K562 (cell line): Measurements from ENCODE around the gene NPAS1. TPM values are rescaled to one million over a fixed set of nuclear protein-coding genes. Genes with fewer than 3 reads are reported as not detected.

ENCODE experiments used
- ATAC-seq: fragments of 200-7000 bp; cut with Tn5 transposase; 3 replicates; pipeline ENCODE4 v1.9.1; 2020; ENCODE audit warnings: moderate library complexity
- BruUV-seq: library from RNA; stranded (reverse); fragments of 400-500 nt; replicated peaks from 2 replicates; lab custom pipeline; 2021; lab: Mats Ljungman, UMichigan
- CTCF ChIA-PET: fragments of 300-600 bp; formaldehyde crosslinking; extraction: SDS; loops from one replicate; lab custom pipeline; 2021; ENCODE audit warnings: low intra/inter-chr PET ratio; lab: Yijun Ruan, JAX
- POLR2A ChIA-PET: fragments of 300-600, 350-650 bp; sonication (Branson Sonifier 250); formaldehyde crosslinking; extraction: SDS; loops from one replicate; lab custom pipeline; 2021; ENCODE audit warnings: antibody characterized with exemption, inconsistent platforms; lab: Yijun Ruan, JAX
- DNase-seq, 4 experiments: peaks; one replicate each; pipeline versions ENCODE4 v3.0.0 to v3.0.0-alpha.2; 2011 to 2018; ENCODE audit warnings: low spot score in 3 of 4, mixed read lengths in 3 of 4; ENCODE audit errors: extremely low read depth in 1 of 4
- FAIRE-seq: peaks from 2 replicates; lab custom pipeline; 2011; peaks lifted over from hg19 to GRCh38; lab: Jason Lieb, UNC
- H2AFZ ChIP-seq: 2 replicates; pipeline ENCODE4 v1.6.0; 2011; ENCODE audit warnings: low read depth, low read length, control low read depth, inconsistent platforms
- H3K27ac ChIP-seq: fragments of 200-600 bp; 3 replicates; pipeline ENCODE4 v1.8.0; 2011; ENCODE audit warnings: low read depth, mild to moderate bottlenecking, control low read depth, inconsistent platforms, low read length, moderate library complexity, mixed read lengths; ENCODE audit errors: extremely low read depth
- H3K27me3 ChIP-seq, 2 experiments: fragments of 300-600 bp in 1 of 2; 2 replicates in 1 of 2; 3 replicates in 1 of 2; pipeline versions ENCODE4 v1.6.0 to v1.8.0; 2011; ENCODE audit warnings: inconsistent platforms in 2 of 2, low read length in 2 of 2, mild to moderate bottlenecking in 1 of 2, mixed read lengths in 1 of 2, moderate library complexity in 1 of 2; ENCODE audit not compliant: control insufficient read depth in 2 of 2, insufficient read depth in 2 of 2
- H3K36me3 ChIP-seq: fragments of 300-600 bp; 3 replicates; pipeline ENCODE4 v1.8.0; 2011; ENCODE audit warnings: mild to moderate bottlenecking, low read length, inconsistent platforms; ENCODE audit not compliant: control insufficient read depth, insufficient read depth
- H3K4me1 ChIP-seq, 2 experiments: fragments of 200-600 bp in 1 of 2; replicated peaks in 1 of 2; 2 replicates in 1 of 2; 3 replicates in 1 of 2; pipeline versions ENCODE4 v1.5.1 to v1.8.0; 2011; ENCODE audit warnings: inconsistent platforms in 2 of 2, low read length in 2 of 2, mild to moderate bottlenecking in 1 of 2, mixed read lengths in 1 of 2, moderate library complexity in 1 of 2; ENCODE audit not compliant: control insufficient read depth in 2 of 2, insufficient read depth in 2 of 2
- H3K4me2 ChIP-seq: 2 replicates; pipeline ENCODE4 v1.6.1; 2011; ENCODE audit warnings: low read length, control low read depth, inconsistent platforms, mixed read lengths; ENCODE audit not compliant: insufficient read depth
- H3K4me3 ChIP-seq: fragments of 200-600 bp; sonication (generic), shearing (Covaris generic); 2 replicates; pipeline ENCODE4 v1.5.1; 2016; ENCODE audit warnings: control low read depth, inconsistent platforms
- H3K79me2 ChIP-seq: fragments of 200-600 bp; 3 replicates; pipeline ENCODE4 v1.8.0; 2011; ENCODE audit warnings: low read length, inconsistent platforms; ENCODE audit not compliant: control insufficient read depth, insufficient read depth
- H3K9ac ChIP-seq, 2 experiments: 2 replicates each; pipeline versions ENCODE4 v1.6.0 to v1.6.1; 2011; ENCODE audit warnings: low read depth in 2 of 2, low read length in 2 of 2, control low read depth in 1 of 2, inconsistent platforms in 1 of 2, mild to moderate bottlenecking in 1 of 2, mixed read lengths in 1 of 2; ENCODE audit not compliant: insufficient read depth in 1 of 2
- H3K9me1 ChIP-seq: one replicate; pipeline ENCODE4 v1.6.0; 2011; ENCODE audit warnings: inconsistent platforms, mild to moderate bottlenecking, low read length, moderate library complexity; ENCODE audit not compliant: control insufficient read depth, insufficient read depth
- H3K9me3 ChIP-seq: replicated peaks from 2 replicates; pipeline ENCODE4 v1.5.1; 2011; ENCODE audit warnings: low read depth, low read length, inconsistent platforms; ENCODE audit not compliant: control insufficient read depth, insufficient read depth
- H4K20me1 ChIP-seq: replicated peaks from 2 replicates; pipeline ENCODE4 v1.6.1; 2011; ENCODE audit warnings: low read length, inconsistent platforms, mixed read lengths; ENCODE audit not compliant: control insufficient read depth, insufficient read depth
- CREM ChIP-seq: IDR thresholded peaks from 2 replicates; pipeline ENCODE4 v1.6.1; 2014; ENCODE audit warnings: antibody characterized with exemption, low read depth
- CTCFL ChIP-seq: IDR thresholded peaks from 2 replicates; pipeline ENCODE4 v1.6.1; 2011; ENCODE audit warnings: borderline replicate concordance, low read depth, mild to moderate bottlenecking, moderate library complexity, low read length; ENCODE audit not compliant: insufficient read depth, poor library complexity, severe bottlenecking
- DACH1 ChIP-seq: fragments of 450-650 bp; IDR thresholded peaks from 2 replicates; pipeline ENCODE4 v1.6.1; 2018; ENCODE audit not compliant: partially characterized antibody
- ELF2 ChIP-seq: fragments of 250-450 bp; sonication (Bioruptor Pico); IDR thresholded peaks from 2 replicates; pipeline ENCODE4 v1.5.0; 2021; ENCODE audit warnings: mild to moderate bottlenecking
- HMGXB4 ChIP-seq: sonication (generic); formaldehyde crosslinking; IDR thresholded peaks from 2 replicates; pipeline ENCODE4 v1.8.1; 2023; ENCODE audit warnings: mild to moderate bottlenecking, missing genetic modification reagents
- NUFIP1 ChIP-seq: fragments of 450-650 bp; IDR thresholded peaks from 2 replicates; pipeline ENCODE4 v1.6.1; 2018; ENCODE audit not compliant: partially characterized antibody
- POLR2AphosphoS2 ChIP-seq: IDR thresholded peaks from 2 replicates; pipeline ENCODE4 v1.6.1; 2012; ENCODE audit warnings: low read length, improper control_type of control experiment
- PTTG1 ChIP-seq: fragments of 450-650 bp; IDR thresholded peaks from 2 replicates; pipeline ENCODE4 v1.6.1; 2016; ENCODE audit warnings: low read depth, mild to moderate bottlenecking, missing genetic modification characterization, missing compliant biosample characterization
- SP1 ChIP-seq: sonication (generic); formaldehyde crosslinking; IDR thresholded peaks from 2 replicates; pipeline ENCODE4 v1.8.1; 2022; ENCODE audit warnings: mild to moderate bottlenecking, missing genetic modification reagents
- TAF9B ChIP-seq: fragments of 450-650 bp; IDR thresholded peaks from 2 replicates; pipeline ENCODE4 v1.6.1; 2018; ENCODE audit warnings: mild to moderate bottlenecking; ENCODE audit not compliant: partially characterized antibody
- TBL1XR1 ChIP-seq, 2 experiments: IDR thresholded peaks; 2 replicates each; pipeline ENCODE4 v1.6.1; 2012; ENCODE audit warnings: improper control_type of control experiment in 2 of 2, low read length in 2 of 2, mild to moderate bottlenecking in 1 of 2
- TSC22D4 ChIP-seq: fragments of 450-650 bp; IDR thresholded peaks from 2 replicates; pipeline ENCODE4 v1.6.1; 2016; ENCODE audit warnings: missing genetic modification characterization, missing biosample characterization, control low read depth
- ZNF449 ChIP-seq: fragments of 250-450 bp; sonication (Bioruptor Pico); IDR thresholded peaks from 2 replicates; pipeline ENCODE4 v1.8.0; 2022; ENCODE audit warnings: moderate library complexity, mild to moderate bottlenecking, inconsistent platforms
- ZSCAN29 ChIP-seq: fragments of 450-650 bp; IDR thresholded peaks from 2 replicates; pipeline ENCODE4 v1.6.1; 2017
- WGBS: fragments of 100-300 bp; shearing (Covaris generic); methylation state at CpG from one replicate; pipeline ENCODE4 v1.1.6; 2016; ENCODE audit warnings: low coverage, mixed read lengths; ENCODE audit not compliant: insufficient coverage; ENCODE audit errors: missing lambda C conversion rate; 5-methylcytosine and 5-hydroxymethylcytosine counted together
- in situ Hi-C: fragments of 300-500 bp; cut with MboI; formaldehyde crosslinking; loops from 4 replicates; pipeline ENCODE4 v1.15.0; 2018; ENCODE audit warnings: inconsistent platforms, mixed read lengths
- intact Hi-C: fragments of 100-400 bp; cut with micrococcal nuclease; formaldehyde crosslinking; loops from 2 replicates; pipeline ENCODE4 v1.14.2; 2022
- polyA plus RNA-seq, 8 experiments: library from polyadenylated mRNA; depleted of rRNA in 4 of 8; stranded (reverse) in 5 of 8; unstranded in 3 of 8; fragments of >200 nt; fragmentation: Nextera tagmentation in 2 of 8; fragmentation: Illumina TruSeq in 1 of 8; extraction: Ambion mirVana in 2 of 8; extraction: Trizol in 1 of 8; gene quantifications; 2 replicates each; pipeline versions ENCODE4 v1.2.1 to v1.2.3, GENCODE V29; 2011 to 2014; ENCODE audit warnings: inconsistent platforms in 1 of 8, missing spikeins in 1 of 8
- total RNA-seq, 7 experiments: library from RNA; depleted of rRNA in 6 of 7; stranded (reverse); fragments of >200 nt in 6 of 7; fragmentation: Illumina TruSeq in 2 of 7; extraction: Trizol in 2 of 7; gene quantifications; 2 replicates each; pipeline versions ENCODE4 v1.2.1 to v1.2.3, GENCODE V29; 2011 to 2021; ENCODE audit warnings: low replicate concordance in 1 of 7

Gene NPAS1
- total and polyA plus RNA-seq, 9 of the 15 experiments (the other 6 are each of a cell fraction or from before 2014, with no cell fraction given) = 0.58 to 5.3 (median 2.0) TPM; not detected in 2

GRCh38 chr19:47022541-47023447, 3.2 kb downstream of the NPAS1 start:
- Histone ChIP-seq H3K4me3 (no peak overlapping the region), H3K36me3 (no peaks in the 10 kb centered on the region), H4K20me1 (no peaks in the 10 kb centered on the region), H3K9me3 (no peaks in the 10 kb centered on the region), H3K4me2 (peak overlapping the region; percentile 20), H3K4me1 (peaks cover 0 to 43% of the 10 kb centered on the region in 2 experiments; a peak in 3 of 5 replicates), H3K9ac (peak overlapping the region in 1 of 2 experiments; percentile 76; a peak in 2 of 4 replicates), H3K27ac (no peak overlapping the region), H3K9me1 (no peaks in the 10 kb centered on the region), H3K79me2 (no peaks in the 10 kb centered on the region), H2AFZ (no peak overlapping the region), H3K27me3 (peaks cover 19 to 33% of the 10 kb centered on the region in 2 experiments)
- peak in 1 of 4 experiments; percentile 32 for DNase-seq
- CTCF ChIA-PET = no interaction called here
- POLR2A ChIA-PET = interaction anchor here (0.6 to 1.7 kb wide), 8 partner anchors 10 to 326 kb away, joined by 3 to 7 read pairs (median 4); partner anchors contain the start of gene DHX34
- in situ Hi-C loops = no loop called here
- intact Hi-C loops = no loop called here
- no TSS peak for BruUV-seq
- WGBS = 9% methylated on average over 29 of the region's 33 CpGs
- ATAC-seq = no peak; the same call in 1 of the 3 replicates
- FAIRE-seq = no peak
- TF ChIP-seq PTTG1 (tag) (no peak), CTCFL (no peak), ELF2 (CRISPR knock-in tag) (no peak), TBL1XR1 (IDR thresholded peaks at IDR 0.05; ENCODE audit: low read length in 2 of 2) (no peak), HMGXB4 (CRISPR knock-in tag) (no peak), CREM (0 out of 2 replicates have a peak, but pooled peaks have one; percentile 38), ZSCAN29 (0 out of 2 replicates have a peak, but pooled peaks have one; percentile 33), NUFIP1 (no peak), SP1 (CRISPR knock-in tag) (no peak), POLR2AphosphoS2 (no peak), TAF9B (no peak), DACH1 (peak; percentile 9), TSC22D4 (tag) (no peak), ZNF449 (CRISPR knock-in tag) (no peak)
